HepG2 (cell line): ENCODE measurements around the gene EEF1E1. TPM values are rescaled to one million over a fixed set of nuclear protein-coding genes. Genes with fewer than 3 reads are reported as not detected.

Source experiments
- AHDC1 ChIP-seq: sonication (generic); formaldehyde crosslinking; IDR thresholded peaks from 2 replicates; pipeline ENCODE4 v1.5.1; 2020; ENCODE audit warnings: mild to moderate bottlenecking, missing genetic modification reagents, borderline replicate concordance
- ATF5 ChIP-seq: sonication (generic); formaldehyde crosslinking; IDR thresholded peaks from 2 replicates; pipeline ENCODE4 v1.4.0; 2020; ENCODE audit warnings: mild to moderate bottlenecking, low read depth, missing genetic modification reagents
- SOX6 ChIP-seq, 2 experiments: fragments of 450-650 bp in 1 of 2; sonication (generic) in 1 of 2; formaldehyde crosslinking in 1 of 2; IDR thresholded peaks; 2 replicates each; pipeline versions ENCODE4 v1.4.0 to v1.6.1; 2017 to 2020; ENCODE audit warnings: antibody characterized with exemption in 1 of 2, mild to moderate bottlenecking in 1 of 2, missing genetic modification reagents in 1 of 2
- YY1 ChIP-seq: IDR thresholded peaks from 2 replicates; pipeline ENCODE4 v1.6.1; 2011; ENCODE audit warnings: low read length, low read depth, moderate library complexity, mild to moderate bottlenecking; ENCODE audit not compliant: insufficient read depth, insufficient replicate concordance
- ZNF335 ChIP-seq: sonication (generic); formaldehyde crosslinking; IDR thresholded peaks from 2 replicates; pipeline ENCODE4 v1.4.0; 2020; ENCODE audit warnings: missing genetic modification reagents
- polyA plus RNA-seq, 8 experiments: library from polyadenylated mRNA; depleted of rRNA in 3 of 8; stranded (reverse) in 7 of 8; unstranded in 1 of 8; fragments of >200 nt; fragmentation: Illumina TruSeq in 4 of 8; extraction: Trizol in 4 of 8; gene quantifications; 2 replicates each; pipeline versions ENCODE4 v1.2.1 to v1.2.3, GENCODE V29; 2011 to 2016; ENCODE audit warnings: low read depth in 4 of 8, missing spikeins in 1 of 8, mixed read lengths in 1 of 8; ENCODE audit not compliant: insufficient read depth in 1 of 8
- total RNA-seq, 5 experiments: library from RNA; depleted of rRNA; stranded (reverse); fragments of >200 nt; fragmentation: Illumina TruSeq; extraction: Trizol; gene quantifications; 2 replicates each; pipeline ENCODE4 v1.2.3, GENCODE V29; 2016; ENCODE audit warnings: low read depth in 1 of 5
- TF ChIP-seq, protein P1 (sequence below): sonication (generic); formaldehyde crosslinking; IDR thresholded peaks from 2 replicates; pipeline ENCODE4 v1.4.0; 2020; ENCODE audit warnings: mild to moderate bottlenecking, missing genetic modification reagents

The EEF1E1 gene
- total and polyA plus RNA-seq, 2 of the 13 experiments (the other 11 are each of a cell fraction or from before 2014, with no cell fraction given), result 128 to 188 TPM

- no peak for TF ChIP-seq AHDC1
- peak; percentile 97 for TF ChIP-seq YY1
- TF ChIP-seq ATF5 (CRISPR knock-in tag), result no peak
- peak; percentile 47; the same call in 1 of the 2 replicates for TF ChIP-seq ZNF335
- TF ChIP-seq, protein P1, sequence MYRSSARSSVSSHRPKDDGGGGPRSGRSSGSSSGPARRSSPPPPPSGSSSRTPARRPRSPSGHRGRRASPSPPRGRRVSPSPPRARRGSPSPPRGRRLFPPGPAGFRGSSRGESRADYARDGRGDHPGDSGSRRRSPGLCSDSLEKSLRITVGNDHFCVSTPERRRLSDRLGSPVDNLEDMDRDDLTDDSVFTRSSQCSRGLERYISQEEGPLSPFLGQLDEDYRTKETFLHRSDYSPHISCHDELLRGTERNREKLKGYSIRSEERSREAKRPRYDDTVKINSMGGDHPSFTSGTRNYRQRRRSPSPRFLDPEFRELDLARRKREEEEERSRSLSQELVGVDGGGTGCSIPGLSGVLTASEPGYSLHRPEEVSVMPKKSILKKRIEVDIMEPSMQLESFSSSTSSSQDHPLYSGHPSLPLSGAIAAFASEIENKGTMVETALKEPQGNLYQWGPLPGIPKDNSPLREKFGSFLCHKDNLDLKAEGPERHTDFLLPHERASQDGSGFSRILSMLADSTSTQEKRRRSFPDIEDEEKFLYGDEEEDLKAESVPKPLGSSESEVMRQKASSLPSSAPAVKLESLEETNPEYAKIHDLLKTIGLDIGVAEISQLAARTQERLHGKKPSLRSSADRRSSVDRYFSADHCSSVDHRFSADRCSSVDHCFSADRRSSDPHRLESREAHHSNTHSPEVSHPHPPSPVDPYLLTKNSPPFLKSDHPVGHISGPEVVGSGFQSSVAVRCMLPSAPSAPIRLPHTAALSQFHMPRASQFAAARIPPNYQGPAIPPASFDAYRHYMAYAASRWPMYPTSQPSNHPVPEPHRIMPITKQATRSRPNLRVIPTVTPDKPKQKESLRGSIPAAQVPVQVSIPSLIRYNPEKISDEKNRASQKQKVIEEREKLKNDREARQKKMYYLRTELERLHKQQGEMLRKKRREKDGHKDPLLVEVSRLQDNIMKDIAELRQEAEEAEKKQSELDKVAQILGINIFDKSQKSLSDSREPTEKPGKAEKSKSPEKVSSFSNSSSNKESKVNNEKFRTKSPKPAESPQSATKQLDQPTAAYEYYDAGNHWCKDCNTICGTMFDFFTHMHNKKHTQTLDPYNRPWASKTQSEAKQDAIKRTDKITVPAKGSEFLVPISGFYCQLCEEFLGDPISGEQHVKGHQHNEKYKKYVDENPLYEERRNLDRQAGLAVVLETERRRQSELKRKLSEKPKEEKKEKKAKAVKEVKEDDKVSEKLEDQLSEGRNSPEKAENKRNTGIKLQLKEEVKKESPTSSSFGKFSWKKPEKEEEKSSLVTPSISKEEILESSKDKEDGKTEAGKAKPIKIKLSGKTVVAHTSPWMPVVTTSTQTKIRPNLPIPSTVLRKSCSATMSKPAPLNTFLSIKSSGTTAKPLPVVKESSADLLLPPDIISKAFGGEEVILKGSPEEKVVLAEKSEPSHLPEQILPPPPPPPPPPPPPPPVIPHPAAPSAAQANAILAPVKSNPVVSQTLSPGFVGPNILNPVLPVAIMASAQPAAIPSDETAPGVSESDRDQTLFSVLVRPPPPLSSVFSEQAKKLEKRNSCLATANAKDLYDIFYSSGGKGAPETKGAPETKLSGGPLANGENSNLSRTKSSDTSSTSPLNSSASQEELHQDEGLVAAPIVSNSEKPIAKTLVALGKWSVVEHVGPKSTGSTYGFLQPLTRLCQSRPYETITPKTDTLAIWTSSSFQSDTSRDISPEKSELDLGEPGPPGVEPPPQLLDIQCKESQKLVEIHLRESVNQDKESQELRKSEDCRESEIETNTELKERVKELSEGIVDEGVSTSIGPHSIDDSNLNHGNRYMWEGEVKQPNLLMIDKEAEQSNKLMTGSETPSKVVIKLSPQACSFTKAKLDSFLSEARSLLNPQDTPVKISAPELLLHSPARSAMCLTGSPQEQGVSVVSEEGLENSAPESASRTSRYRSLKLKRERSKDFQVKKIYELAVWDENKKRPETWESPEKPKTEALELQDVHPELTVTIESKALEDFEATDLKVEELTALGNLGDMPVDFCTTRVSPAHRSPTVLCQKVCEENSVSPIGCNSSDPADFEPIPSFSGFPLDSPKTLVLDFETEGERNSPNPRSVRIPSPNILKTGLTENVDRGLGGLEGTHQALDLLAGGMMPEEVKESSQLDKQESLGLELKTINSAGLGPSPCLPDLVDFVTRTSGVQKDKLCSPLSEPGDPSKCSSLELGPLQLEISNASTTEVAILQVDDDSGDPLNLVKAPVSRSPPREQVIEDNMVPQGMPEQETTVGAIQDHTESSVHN (CRISPR knock-in tag), result peak; percentile 62; the same call in 1 of the 2 replicates
- TF ChIP-seq SOX6 (IDR thresholded peaks at IDR 0.05), result no peak
- peak; percentile 74 for TF ChIP-seq SOX6 (CRISPR knock-in tag; IDR thresholded peaks at IDR 0.05)
Measured at GRCh38 chr6:8102122-8102958, at the start of gene EEF1E1 (continued).
